A549 (cell line): ENCODE results near the gene MASTL.

Experiments
- BHLHE40 ChIP-seq: IDR thresholded peaks from 2 replicates; pipeline ENCODE4 v1.6.1; 2012; ENCODE audit warnings: low read depth, low read length, inconsistent platforms
- CEBPB ChIP-seq, 2 experiments: fragments of >200 bp in 1 of 2; sonication (Bioruptor Twin) in 1 of 2; formaldehyde crosslinking in 1 of 2; IDR thresholded peaks; 2 replicates each; pipeline ENCODE4 v1.6.1; 2012 to 2016
- FOSL2 ChIP-seq, 2 experiments: fragments of 450-650 bp in 1 of 2; fragments of >200 bp in 1 of 2; sonication (Bioruptor Twin) in 1 of 2; formaldehyde crosslinking; IDR thresholded peaks; 2 replicates each; pipeline versions ENCODE4 v1.5.0 to v1.6.1; 2016 to 2020; ENCODE audit warnings: mild to moderate bottlenecking in 1 of 2, moderate library complexity in 1 of 2
- JUNB ChIP-seq: fragments of >200 bp; sonication (Bioruptor Twin); formaldehyde crosslinking; IDR thresholded peaks from 2 replicates; pipeline ENCODE4 v1.6.1; 2016
- MAFK ChIP-seq: fragments of 450-650 bp; IDR thresholded peaks from 2 replicates; pipeline ENCODE4 v1.6.1; 2014; ENCODE audit not compliant: partially characterized antibody
- POLR2A ChIP-seq: IDR thresholded peaks from 2 replicates; pipeline ENCODE4 v1.6.1; 2012; ENCODE audit warnings: mild to moderate bottlenecking, low read length
- ZFP36 ChIP-seq: fragments of 450-650 bp; IDR thresholded peaks from 2 replicates; pipeline ENCODE4 v1.6.1; 2014; ENCODE audit warnings: borderline replicate concordance; ENCODE audit not compliant: partially characterized antibody
- TF ChIP-seq, protein P1 (sequence below): fragments of >200 bp; sonication (Bioruptor Twin); formaldehyde crosslinking; IDR thresholded peaks from 3 replicates; pipeline ENCODE4 v1.5.1; 2016
- TF ChIP-seq, protein P2 (sequence below): IDR thresholded peaks from 2 replicates; pipeline ENCODE4 v1.6.1; 2012

DNA sequence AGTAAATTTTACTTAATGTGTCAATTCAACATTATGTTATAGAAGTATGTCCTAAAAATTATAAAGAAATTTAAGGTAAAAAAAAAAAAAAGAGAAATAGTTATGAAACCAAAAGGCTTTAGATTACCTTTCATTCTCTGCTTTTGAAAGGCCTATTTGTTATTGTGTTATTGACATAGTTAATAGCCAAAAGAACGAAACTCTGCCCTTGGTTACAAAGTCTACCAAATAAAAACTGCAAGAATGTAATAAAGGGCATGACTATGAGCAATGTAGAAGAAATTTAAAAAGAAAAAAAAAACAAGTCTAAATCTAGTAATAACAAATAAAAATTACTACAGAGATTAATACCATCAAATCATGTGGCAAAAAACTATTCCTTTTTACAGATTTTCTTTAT is 74.9 kb downstream of the MASTL start:
- TF ChIP-seq, protein P1, sequence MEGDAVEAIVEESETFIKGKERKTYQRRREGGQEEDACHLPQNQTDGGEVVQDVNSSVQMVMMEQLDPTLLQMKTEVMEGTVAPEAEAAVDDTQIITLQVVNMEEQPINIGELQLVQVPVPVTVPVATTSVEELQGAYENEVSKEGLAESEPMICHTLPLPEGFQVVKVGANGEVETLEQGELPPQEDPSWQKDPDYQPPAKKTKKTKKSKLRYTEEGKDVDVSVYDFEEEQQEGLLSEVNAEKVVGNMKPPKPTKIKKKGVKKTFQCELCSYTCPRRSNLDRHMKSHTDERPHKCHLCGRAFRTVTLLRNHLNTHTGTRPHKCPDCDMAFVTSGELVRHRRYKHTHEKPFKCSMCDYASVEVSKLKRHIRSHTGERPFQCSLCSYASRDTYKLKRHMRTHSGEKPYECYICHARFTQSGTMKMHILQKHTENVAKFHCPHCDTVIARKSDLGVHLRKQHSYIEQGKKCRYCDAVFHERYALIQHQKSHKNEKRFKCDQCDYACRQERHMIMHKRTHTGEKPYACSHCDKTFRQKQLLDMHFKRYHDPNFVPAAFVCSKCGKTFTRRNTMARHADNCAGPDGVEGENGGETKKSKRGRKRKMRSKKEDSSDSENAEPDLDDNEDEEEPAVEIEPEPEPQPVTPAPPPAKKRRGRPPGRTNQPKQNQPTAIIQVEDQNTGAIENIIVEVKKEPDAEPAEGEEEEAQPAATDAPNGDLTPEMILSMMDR = no peak
- TF ChIP-seq JUNB = no peak
- TF ChIP-seq MAFK = no peak
- TF ChIP-seq BHLHE40 = no peak
- no peak for TF ChIP-seq POLR2A
- no peak for TF ChIP-seq ZFP36
- no peak for TF ChIP-seq CEBPB (IDR thresholded peaks at IDR 0.05)
- TF ChIP-seq, protein P2, sequence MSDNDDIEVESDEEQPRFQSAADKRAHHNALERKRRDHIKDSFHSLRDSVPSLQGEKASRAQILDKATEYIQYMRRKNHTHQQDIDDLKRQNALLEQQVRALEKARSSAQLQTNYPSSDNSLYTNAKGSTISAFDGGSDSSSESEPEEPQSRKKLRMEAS = no peak
- TF ChIP-seq FOSL2 (IDR thresholded peaks at IDR 0.05) = no peak
- TF ChIP-seq FOSL2 (CRISPR knock-in tag; IDR thresholded peaks at IDR 0.05) = no peak
